GM11168 (cell line): ENCODE data around the gene TBX19.

Source experiments
- in situ Hi-C: fragments of 300-500 bp; cut with MboI; formaldehyde crosslinking; loops from one replicate; pipeline ENCODE4 v1.12.0; 2022; ENCODE audit warnings: low sequenced_read_pairs; ENCODE audit not compliant: unreplicated experiment

TBX19 gene

DNA sequence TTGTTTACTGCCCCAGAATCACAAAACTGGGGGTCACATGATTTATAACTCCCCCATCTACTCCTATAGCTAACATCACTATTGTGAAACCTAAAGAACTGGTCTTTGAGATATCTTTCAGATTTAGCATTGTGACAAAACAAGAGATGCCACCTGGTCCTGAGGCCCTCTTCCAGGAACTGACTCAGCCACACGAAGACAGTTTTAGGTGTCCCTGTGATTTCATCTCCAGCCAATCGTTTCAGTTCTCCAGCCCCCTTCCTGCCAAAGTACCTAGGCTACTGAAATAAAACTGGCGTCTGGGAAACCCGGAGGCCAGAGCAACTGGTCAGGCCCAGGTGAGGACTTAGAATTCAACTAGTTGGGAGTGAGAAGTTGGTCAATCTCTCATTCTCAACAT lies 36.6 kb downstream of the TBX19 start:
- in situ Hi-C loops, result no loop called here

DNA sequence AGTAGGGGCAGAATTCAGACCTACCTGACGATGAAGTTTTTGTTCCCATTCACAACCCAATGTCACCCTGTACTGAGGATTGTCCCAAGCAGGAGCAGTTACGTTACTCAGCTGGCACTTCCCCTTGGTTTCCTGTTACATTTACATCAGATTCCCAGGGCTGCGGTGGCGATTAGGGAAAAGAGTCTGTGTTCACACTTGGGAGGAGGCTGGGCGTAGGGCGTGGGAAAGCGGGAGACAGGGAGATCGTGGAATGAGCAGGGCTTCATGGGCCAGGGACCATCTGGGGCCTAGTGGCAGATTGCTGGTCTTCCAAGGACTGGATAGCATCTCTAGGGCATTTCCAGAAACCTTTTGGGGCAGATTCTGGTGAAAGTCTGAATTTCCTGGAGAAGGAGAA lies 39.0 kb downstream of the TBX19 start:
- in situ Hi-C loops, result no loop called here

DNA sequence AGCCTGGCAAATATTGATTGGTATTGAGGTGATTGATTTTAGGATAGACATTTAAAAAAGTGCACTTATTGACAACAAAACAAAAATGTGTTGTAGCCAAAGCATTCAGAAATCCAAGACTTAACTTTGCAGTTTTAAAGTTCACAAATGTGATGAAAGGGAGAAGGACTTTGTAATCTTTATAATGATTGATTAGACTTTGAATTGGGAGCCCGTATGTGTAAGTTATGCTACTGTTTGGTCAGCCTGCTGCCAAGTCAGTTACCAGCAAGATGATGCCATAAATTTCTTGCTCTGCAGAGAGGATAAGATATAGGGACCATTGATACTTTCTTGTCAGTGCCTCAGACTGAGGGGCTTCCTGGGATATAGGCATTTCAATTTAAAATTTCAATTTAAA lies 39.5 kb downstream of the TBX19 start:
- in situ Hi-C loops, result no loop called here

DNA sequence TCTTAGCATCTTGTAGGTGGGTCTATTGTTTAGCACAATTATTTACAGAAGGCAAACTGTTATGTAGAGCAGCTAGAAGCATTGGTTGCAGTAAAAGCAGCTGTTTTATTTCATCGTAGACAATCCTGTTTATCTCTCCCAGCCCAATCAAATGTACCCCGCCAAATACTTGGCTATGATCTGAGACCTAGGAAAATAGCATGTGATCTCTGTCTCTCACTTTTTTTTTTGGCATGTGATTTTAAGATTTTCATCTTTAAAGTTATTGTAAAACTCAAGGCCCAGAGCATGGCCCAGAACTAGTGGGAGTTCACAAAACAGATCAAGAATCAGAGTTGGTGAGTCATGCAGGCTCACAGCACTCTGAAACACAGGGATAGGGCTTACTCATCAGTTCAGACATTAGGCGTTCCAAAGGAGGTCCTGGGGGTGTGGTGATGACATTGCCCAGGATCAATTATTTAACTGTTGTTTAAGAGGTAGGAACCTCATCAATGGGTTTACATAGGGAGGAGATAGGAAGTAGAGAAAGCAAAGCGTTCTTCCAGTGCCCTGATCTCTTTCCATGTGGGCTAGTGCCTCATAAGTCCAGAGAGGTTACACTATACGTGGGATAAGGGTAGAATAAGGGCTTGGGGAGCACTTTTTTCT lies 40.2 kb downstream of the TBX19 start:
- in situ Hi-C loops, result no loop called here

DNA sequence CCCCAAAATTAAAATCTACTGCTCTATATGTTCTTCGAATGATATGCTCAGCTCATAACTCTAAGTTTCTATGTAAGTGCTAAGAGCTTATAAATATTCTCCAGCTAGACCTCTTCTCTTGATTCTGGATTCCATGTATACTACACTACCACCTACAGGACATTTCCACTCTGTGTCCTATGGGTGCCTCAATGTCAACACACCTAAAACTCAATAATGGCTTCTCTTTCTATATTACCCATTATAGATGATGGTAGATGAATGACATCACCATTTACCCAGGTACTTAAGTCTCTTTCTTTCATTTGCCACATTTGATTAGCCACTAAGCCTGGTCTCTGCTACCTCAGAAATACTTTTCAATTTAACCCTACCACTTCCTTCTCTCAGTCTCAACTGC lies 41.3 kb downstream of the TBX19 start:
- in situ Hi-C loops, result no loop called here

DNA sequence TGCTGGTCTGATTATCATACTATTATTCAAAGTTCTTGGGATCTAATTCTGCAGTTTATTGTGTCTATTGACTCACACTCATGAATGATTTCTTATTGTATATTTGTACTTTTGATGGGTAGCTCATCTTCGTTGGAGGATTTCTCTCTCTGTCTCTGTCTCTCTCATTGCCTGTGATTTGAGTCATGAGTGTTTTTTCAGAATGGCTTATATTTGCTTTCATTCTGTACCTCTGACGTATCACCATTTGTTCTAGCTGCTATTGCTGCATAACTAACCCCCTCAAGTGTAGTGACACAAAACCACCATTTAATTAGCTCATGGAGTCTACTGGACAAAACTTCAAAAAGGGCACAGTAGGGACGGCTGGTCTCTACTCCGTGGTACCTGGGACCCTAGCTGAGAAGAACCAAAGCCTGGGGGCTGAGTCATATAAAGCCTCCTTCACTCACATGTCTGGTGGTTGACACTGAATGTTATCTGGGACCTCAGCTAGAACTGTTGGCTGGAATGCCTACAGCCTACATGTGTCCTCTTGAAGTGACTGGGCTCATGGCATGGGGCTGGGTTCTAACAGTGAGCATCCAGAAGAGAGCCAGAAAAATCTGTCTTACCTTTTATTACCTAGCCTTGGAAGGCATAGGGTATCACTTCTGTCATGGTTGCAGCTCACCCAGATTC lies 44.2 kb downstream of the TBX19 start:
- in situ Hi-C loops, result no loop called here

DNA sequence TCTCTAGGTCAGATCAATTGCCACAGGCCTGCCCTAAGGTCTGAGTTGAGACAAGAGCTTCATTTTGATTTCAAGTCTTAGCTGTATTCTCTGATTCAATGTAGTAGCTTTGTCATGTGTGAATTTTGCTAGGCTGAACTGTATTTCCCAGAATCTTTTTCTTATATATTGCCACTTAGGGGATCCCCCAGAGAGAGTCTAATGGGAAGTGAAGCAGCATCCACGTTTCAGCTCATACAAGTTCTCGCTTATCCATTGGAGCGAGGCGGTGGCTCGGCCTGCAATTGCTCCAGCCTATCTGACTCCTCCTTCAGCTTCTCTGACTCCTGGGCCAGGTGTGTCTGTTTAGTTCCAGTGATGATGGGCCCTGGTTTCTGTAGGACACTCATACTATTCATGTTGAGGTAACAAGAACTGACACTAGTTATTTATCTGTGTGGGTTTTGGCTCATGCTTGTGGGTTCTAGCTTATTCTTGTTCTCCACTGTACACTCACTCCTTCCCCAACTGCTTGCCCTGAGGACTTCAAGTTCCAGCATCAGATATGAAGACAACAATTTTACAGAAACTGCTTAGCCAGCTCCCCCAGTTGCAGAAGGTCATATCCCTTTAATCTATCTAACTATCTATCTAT lies 48.2 kb downstream of the TBX19 start:
- in situ Hi-C loops, result no loop called here

DNA sequence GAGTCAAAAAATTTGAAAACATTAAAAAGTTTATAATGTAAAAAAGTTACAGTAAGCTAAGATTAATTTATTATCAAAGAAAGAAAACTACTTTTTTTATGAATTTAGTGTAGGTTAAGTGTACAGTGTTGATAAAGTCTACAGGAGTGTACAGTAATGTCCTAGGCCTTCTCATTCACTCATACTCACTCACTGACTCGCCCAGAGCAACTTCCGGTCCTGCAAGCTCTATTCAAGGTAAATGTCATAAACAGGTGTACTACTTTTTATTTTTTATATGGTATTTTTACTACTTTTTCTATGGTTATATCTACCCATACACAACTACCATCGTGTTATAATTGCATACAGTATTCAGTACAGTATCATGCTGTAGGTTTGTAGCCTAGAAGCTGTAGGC lies 49.6 kb downstream of the TBX19 start:
- in situ Hi-C loops, result no loop called here

DNA sequence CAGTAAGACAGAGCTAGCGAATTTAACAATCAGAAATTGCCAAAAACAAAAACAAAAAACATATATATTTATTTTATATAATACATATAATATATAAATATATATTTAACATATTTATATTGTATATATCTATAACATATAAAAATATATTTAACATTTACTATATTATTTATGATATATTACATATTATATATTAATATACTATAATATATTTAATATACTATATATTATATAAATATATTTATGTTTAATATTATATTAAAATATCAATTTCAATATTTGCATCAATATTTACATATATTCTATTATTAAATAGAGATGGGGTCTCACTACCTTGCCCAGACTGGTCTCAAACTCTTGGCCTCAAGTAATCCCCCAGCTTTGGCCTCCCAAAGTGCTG lies 50.9 kb downstream of the TBX19 start:
- in situ Hi-C loops, result no loop called here

DNA sequence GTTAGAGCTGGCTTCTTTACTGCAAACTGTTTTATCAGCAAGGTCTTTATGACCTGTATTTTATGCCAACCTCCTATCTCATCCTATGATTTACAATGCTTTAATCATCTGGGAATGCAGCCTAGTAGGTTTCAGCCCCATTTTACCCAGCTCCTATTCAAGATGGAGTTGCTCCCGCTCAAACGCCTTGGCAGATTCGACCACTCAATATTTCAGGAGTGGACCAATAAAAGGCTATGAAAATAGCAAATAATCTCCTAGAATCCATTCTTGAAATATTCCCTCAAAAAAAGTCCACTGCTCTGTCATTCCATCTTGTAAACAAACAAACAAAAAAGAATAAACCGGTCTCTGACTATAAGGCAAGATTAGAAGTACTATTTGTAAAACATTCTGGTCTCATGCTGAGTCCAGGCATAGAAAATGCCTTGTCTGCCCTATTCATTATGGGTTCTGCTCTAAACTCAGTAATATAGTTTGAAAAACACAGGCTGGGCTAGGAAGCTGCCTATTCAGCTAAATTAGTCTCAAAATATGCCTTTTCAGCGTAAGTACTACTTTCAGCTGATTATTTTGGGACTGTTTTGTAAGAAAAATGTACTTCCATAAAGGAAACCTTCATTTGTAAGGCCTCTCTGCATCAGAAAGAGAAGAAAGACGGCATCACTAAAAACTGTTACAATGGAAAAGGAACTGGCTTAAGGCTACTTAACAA lies 53.0 kb downstream of the TBX19 start:
- in situ Hi-C loops, result no loop called here

DNA sequence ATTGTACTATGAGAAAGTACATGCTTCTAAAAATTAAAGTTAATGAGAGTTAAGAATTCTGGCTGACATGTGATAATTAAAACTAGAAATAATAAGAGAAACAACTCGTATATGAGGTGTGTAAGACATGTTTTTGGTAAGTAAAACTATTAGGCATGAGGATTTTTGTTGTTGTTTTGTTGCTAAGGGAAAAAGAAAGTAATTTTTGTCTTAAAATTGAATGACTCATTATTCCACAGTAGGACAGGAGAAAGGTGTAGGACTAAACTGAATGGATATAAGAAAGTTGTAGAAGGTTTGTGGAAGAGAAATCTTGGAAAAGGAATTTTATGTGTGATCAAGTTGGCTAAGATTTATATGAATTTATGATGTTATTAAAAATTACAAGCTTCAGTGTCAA lies 54.8 kb downstream of the TBX19 start:
- in situ Hi-C loops, result no loop called here

DNA sequence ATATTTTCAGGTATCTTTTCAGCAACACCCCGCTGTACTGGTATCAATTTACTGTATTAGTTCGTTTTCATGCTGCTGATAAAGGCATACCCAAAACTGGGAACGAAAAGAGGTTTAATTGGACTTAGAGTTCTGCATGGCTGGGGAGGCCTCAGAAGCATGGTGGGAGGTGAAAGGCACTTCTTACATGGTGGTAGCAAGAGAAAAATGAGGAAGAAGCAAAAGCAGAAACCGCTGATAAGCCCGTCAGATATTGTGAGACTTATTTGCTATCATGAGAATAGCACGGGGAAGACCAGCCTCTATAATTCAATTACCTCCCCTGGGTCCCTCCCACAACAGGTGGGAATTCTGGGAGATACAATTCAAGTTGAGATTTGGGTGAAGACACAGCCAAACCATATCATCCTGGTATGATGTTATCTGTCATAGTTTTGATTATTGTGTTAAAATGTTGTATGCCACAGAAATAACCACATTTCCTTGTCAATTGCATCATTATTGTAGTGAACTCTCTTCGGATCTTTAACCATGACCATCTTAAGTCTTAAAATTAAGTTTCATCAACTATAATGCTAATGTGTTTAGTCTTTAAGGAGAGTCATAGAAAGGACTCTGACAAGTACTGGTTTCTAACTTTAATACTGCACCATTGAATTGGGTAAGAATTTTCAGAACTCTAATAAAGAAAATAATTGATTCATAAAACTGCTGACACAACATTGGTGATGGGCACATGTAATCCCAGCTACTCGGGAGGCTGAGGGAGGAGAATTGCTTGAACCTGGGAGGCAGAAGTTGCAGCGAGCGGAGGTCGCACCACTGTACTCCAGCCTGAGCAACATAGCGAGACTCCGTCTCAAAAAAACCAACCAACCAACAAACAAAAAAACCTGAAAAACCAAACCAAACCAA lies 58.2 kb downstream of the TBX19 start:
- in situ Hi-C loops, result no loop called here

DNA sequence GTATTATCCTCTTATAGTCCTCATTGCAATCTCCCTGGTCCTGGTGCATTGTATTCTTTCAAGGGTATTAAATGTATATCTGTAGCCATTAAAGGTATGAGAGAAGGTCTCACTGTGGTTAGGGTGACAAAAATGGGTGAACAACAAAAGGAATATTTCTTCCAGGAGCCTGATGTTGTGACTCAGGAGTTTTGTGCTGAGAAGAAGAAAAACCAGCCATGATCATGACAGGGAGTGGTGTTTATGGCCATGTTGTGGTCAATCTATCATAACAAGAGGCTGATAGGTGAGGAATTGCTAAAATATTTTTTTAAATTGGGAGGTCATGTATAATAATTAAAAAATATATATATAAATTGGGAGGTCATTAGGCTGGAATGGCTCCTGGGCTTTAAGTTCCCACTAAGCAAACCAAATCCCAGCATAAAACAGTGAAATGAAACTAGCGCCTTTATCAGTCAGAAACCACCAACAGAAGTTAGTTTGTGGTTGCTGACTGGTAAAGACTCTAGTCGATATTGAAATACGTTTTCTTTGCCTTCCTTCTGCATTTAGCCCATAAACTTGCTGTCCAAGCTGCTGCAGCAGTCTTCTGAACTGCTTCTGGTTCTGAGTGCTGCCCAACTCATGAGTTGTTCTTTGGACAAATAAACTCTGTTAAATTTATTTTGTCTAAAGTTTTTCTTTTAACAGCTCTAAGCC lies 60.3 kb downstream of the TBX19 start:
- in situ Hi-C loops, result loop anchor here (10.0 kb wide), 1 partner anchor 224 kb away; no protein-coding TSS in a partner anchor

DNA sequence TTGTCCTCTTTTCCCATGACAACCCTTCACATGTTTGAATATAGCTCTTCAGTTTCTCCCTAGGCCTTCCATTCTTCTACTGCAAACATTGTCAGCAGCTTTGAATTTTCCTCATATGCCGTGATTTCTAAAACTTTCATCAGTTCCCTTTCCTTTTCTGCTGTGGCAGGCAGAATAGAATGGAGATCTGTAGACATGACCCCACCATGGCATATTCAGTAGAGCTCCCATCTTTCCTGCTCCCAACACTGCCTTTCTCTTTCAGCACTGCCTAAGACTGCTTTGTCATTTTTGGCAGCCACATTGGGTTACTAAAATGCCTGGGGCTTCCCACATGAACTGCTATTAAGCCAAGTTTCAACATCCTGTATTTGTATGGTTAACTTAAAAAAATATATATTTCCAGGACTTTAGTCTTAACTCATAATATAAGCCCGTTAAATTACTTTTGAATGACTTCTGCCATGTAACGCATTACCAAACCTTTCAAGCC lies 60.9 kb downstream of the TBX19 start:
- in situ Hi-C loops, result loop anchor here (10.0 kb wide), 1 partner anchor 223 kb away; no protein-coding TSS in a partner anchor

DNA sequence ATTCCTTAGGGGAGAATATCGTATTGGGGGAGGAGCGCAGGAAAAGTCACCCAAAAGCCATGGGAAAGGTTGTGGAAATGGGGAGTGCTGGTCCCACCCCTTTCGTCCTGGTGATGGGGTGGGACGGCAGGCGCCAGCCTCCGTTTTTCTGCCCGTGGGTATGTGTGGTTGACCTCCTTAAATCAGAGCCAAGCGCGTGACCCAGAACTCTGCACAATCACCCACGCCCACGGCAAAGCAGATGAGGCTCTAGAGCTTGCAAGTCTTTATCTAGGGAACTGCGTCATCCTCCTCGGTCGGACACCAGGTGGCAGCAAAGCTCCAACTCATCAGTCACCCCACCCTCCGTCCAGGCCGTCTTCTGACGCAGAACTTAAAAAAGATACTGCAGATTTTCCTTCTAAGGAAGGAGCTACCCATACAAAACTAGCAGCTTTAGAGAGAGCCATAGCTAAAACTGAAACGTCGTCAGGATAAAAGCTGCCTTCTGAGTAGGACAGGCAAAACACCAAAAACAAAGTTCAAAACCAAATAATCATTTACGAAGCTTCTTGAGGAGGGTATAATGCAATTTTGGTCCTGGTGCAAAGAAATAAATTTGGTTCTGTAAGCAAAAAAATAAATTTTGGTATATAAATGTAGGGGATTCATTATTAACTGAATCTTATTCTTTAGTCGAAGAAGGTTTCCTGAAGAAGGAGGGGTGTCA lies 62.0 kb downstream of the TBX19 start:
- in situ Hi-C loops, result loop anchor here (10.0 kb wide), 1 partner anchor 222 kb away; no protein-coding TSS in a partner anchor

DNA sequence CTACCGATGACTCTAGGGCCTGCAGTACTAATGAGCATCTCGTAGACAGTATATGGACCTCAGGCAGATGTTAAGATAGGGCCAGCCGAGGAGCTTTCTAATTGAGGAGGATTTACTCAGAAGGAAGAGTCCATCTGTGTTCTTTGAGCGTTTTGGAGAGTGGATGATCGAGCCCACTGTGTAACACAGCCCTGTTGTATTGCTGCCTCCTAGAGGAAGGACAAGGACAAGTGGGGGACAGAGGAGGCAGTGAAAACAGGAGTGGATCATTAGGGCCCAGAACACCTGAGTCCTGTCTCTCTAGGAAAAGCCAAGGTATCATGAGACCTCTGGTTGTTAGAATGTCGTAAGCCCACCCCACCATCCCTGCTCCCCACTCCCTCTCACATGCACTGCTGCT lies 62.9 kb downstream of the TBX19 start:
- in situ Hi-C loops, result loop anchor here (10.0 kb wide), 1 partner anchor 221 kb away; no protein-coding TSS in a partner anchor

DNA sequence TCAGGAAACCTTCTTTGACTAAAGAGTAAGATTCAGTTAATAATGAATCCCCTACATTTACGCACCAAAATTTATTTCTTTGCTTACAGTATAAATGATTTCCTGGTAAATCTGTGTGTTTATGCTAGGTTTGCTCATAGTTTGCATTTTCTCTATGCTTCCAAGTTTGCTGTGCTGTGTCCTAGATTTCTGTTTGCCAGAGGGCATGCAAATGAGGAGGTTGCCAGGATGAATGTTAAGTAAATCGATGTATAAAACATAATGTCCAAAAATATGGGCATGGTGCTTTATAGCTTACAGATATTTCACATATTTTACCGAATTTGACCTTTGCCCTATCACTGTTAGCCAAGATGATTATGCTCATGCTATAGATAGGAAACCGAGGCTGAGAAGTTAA lies 63.8 kb downstream of the TBX19 start:
- in situ Hi-C loops, result loop anchor here (10.0 kb wide), 1 partner anchor 220 kb away; no protein-coding TSS in a partner anchor

DNA sequence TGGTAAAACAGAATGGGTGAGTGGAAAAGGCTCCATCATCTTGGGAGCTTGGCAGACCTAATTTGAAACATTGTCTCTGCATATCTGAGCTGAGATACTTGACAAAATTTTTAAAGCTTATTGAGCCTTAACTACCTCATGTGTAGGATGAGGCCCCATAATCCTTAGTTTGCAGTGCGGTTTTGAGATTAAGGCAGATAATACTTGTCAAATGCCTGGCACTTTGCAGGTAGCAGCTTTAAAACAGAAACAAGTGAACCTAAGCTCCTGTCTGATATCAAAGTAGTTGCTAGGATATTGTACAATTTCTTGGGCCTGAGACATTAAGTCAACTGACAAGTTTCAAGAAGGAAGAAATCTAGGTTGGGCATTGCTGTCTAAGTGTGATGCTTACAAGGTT lies 65.3 kb downstream of the TBX19 start:
- in situ Hi-C loops, result loop anchor here (10.0 kb wide), 1 partner anchor 219 kb away; no protein-coding TSS in a partner anchor
